Stimulated activated naive CD4-positive, alpha-beta T cell treated with Interleukin-2 at 50 U/mL for 16 hours (primary cell): Measurements from ENCODE around the gene PJVK.
"Not testable (repeated sequence)": the region's sequence is repeated elsewhere in the genome, so short reads cannot be mapped to it uniquely, and the experiment has no call there.

Experiments used
- DNase-seq: peaks from one replicate; lab custom pipeline; 2025; lab: John Stamatoyannopoulos, UW

PJVK gene

GRCh38 chr2:178450774-178451525 is at the start of gene PJVK, which contains the start of gene PRKRA:
Gene PJVK (plus strand): TSS chr2:178451378. CDS start chr2:178453410, 2,032 bp downstream.
Gene PRKRA (minus strand): TSS chr2:178451175. CDS start chr2:178451030, 145 bp downstream.
- DNase-seq, result peak; percentile 92

GRCh38 chr2:178401994-178402437 is 49.2 kb upstream of the PJVK start:
- no peak for DNase-seq

GRCh38 chr2:178403671-178404306 is 47.4 kb upstream of the PJVK start:
- DNase-seq, result no peak

GRCh38 chr2:178404368-178404767 is 46.8 kb upstream of the PJVK start:
- no peak for DNase-seq

- no peak for DNase-seq
These were observed 41.9 kb upstream of the PJVK start for GRCh38 chr2:178409261-178409660.

GRCh38 chr2:178412047-178412446 is 39.1 kb upstream of the PJVK start:
- DNase-seq, result no peak

- not testable (repeated sequence) for DNase-seq
These were observed 38.7 kb upstream of the PJVK start for GRCh38 chr2:178412453-178412852.

GRCh38 chr2:178413472-178414265 is 37.5 kb upstream of the PJVK start:
- DNase-seq, result peak; percentile 68

GRCh38 chr2:178414266-178415247 is 36.6 kb upstream of the PJVK start:
- peak; percentile 68 for DNase-seq

GRCh38 chr2:178415979-178416378 is 35.2 kb upstream of the PJVK start:
- no peak for DNase-seq

- no peak for DNase-seq
These were observed 33.3 kb upstream of the PJVK start for GRCh38 chr2:178417916-178418315.

GRCh38 chr2:178418426-178418825 is 32.8 kb upstream of the PJVK start:
- no peak for DNase-seq

- no peak for DNase-seq
These were observed 32.1 kb upstream of the PJVK start for GRCh38 chr2:178419123-178419522.

- no peak for DNase-seq
These were observed 30.6 kb upstream of the PJVK start for GRCh38 chr2:178420463-178420999.

GRCh38 chr2:178422097-178422496 is 29.1 kb upstream of the PJVK start:
- DNase-seq, result no peak

GRCh38 chr2:178423746-178424145 is 27.4 kb upstream of the PJVK start:
- not testable (repeated sequence) for DNase-seq

GRCh38 chr2:178425255-178425827 is 25.8 kb upstream of the PJVK start:
- no peak for DNase-seq

GRCh38 chr2:178426388-178426787 is 24.8 kb upstream of the PJVK start:
- DNase-seq, result no peak

- no peak for DNase-seq
These were observed 23.7 kb upstream of the PJVK start for GRCh38 chr2:178427458-178427857.

GRCh38 chr2:178428396-178428806 is 22.8 kb upstream of the PJVK start:
- DNase-seq, result no peak

GRCh38 chr2:178429336-178429735 is 21.8 kb upstream of the PJVK start:
- no peak for DNase-seq
